Bone marrow (tissue), 2 donors: Measurements from ENCODE around the gene MICALL1.

Source experiments
- DNase-seq, 2 donors: peaks; one replicate each; lab custom pipeline; 2025; lab: John Stamatoyannopoulos, UW

The MICALL1 gene

DNA sequence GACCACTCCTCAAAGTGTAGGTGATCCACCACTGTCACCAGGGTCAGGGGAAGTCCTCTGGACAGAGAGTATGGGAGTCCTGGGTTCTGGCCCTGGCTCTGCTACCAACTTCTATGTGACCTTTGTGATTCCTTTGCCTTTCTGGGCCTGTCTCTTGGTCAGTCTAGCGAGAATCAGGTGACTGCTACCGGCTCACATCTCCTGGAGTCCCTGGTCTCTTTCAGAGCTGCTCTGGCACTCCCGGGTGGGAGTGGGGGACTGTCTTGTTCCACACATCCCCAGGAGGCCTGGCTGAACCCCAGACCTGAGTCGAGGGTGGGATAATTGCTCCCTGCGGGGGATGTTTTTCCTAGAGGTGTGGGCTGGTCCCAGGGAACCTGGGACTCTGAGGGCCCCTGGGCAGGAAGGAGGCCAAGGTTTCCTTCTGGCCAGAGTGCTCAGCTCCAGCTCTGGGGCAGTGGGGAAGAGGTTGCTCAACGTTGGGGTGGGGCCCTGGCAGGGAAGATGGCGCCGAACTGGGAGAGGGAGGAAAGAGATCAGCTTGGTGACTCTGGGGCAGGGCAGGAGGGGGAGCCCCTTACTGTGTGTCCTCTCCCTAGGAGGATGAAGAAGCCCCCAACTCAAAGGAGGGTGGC, 76.2 kb downstream of the MICALL1 start:
- DNase-seq, result no peak

DNA sequence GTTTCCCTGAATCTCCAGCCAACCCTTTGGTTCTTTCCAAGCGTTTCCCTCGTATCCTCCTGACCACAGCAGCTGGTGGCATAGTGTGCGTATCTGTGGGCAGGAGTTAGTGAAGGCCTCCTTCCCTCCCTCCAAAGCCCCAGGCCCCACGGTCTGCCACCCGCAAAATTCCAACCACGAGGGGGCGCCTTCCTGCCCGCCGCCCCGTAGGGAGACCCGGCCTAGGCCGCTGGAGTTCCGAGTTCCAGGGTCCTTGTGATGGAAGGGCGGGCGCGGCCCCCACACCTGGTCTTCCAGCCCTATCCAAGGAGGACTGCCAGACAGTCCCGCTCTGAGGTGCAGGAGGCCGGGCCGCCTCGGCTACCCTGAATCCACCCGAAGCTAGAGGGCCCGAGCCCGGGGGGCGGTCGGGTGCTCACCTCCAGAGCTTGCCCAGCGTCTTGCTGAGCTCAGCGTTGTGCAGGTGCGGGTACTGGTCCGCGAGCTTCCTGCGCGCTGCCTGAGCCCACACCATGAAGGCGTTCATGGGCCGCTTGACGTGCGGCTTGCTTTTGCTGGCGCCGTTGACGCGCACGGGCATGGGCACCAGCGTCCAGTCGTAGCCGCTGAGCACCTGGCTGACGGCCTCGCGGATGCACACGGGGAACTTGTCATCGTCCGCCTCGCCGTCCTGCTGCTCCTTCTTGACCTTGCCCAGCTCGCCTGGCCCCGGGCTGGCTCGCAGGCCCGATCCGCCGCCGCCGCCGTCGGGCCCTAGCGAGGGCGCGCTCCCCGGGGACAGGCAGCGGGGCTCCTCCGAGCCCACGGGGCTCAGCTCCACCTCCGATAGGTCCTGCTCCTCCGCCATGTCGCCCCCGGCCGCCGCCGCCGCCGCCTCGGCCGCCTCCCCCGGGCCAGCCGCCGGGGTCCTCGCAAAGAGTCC, 77.1 kb downstream of the MICALL1 start:
- DNase-seq, result no peak

DNA sequence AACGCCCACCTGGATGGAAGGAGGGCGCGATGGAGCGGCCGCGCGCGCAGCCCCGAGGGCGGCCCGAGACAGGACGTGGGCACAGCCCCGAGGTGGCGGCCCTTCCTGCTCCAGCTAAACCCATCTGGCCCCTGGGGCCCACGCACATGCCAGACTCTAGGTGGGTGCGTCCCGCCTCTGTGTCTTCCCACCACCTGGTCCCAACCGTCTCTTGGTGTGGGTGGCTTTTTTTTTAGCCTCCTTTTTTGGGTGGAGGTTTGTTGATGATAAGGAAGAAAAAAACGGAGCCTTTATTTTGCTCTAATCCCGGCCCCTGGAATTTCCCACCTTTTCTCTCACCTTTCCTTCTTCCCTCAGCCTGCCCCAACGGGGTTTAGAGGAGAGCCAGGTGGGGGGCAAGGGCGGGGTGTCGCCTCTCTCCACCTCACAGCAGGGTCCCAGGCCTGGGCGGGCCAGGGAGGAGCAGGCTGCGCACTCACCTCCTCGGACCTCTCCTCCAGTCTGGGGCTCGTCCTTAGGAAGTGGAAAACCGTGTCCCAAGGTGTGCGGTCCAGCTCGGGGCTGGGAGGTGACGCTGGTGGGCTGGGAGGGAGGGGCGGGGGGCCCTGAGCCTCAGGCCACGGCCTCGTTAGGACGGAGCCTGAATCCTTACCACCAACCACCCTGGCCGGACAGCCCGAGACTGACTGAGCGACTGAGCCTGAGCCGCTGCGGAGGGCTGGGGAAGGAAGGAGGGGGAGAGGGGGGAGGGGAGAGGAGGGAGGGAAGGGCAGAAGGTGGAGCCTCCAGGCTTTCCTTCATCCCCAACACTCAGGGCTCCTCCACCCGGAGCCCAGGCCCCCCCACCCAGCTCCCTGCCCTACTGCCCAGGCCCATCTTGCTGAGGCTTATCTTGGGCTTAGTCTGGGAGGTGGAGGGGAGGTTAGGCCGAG, 78.0 kb downstream of the MICALL1 start, which contains the start of gene SOX10:
SOX10 (minus strand) TSS at position 696 of the 932 bp plus-strand sequence. CDS start 771 bp downstream, outside the sequence.
- no peak for DNase-seq

DNA sequence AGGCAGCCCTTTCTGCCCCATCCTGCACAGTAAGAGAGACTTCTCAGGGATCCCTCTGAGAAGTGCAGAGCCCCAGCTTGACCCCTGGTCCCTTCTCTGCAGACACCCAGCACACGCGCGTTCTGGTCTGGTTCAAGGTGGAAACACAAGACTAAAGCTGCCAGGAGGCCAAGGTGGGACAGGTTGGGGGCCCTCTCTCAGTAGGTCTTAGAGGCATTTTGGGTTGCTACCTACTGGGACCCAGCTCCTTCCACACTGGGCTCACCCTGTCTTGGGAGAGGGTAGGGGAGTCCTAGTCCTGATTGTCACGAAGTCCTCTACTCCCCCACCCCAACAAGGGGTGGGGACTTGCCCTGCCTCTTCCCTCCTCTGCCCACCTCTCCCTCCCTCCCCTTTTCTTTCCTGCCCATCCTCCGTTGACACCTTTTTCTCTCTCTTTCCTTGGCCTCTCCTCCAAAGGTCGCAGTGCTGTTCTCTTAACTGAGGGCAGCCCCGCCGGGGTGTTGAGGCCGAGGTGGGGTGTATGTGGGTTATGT, 79.0 kb downstream of the MICALL1 start:
- DNase-seq, result no peak

- DNase-seq, result no peak
Observed at GRCh38 chr22:37985751-37986281, 79.7 kb downstream of the MICALL1 start.

DNA sequence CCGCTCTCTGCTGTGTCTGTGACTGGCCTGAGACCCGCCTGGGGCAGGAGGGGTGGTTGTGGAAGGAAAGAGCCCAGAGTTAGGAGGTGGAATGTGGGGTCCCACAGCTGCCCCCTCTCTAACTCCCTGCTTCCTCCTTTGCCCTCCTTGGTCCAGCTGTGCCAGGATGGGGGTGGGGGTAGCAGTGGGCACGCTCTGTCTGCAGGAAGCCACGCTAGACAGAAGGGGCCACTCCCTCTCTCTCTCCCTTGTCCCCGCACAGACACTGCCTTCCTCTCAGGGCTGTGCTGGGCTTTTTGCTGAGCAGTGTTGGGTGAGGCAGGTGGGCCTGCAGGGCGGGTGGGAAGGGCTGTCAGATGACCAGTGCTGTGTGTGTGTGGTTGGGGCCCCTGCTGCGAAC, 80.3 kb downstream of the MICALL1 start:
- DNase-seq, result peak in 1 of 2 donors; percentile 45

DNA sequence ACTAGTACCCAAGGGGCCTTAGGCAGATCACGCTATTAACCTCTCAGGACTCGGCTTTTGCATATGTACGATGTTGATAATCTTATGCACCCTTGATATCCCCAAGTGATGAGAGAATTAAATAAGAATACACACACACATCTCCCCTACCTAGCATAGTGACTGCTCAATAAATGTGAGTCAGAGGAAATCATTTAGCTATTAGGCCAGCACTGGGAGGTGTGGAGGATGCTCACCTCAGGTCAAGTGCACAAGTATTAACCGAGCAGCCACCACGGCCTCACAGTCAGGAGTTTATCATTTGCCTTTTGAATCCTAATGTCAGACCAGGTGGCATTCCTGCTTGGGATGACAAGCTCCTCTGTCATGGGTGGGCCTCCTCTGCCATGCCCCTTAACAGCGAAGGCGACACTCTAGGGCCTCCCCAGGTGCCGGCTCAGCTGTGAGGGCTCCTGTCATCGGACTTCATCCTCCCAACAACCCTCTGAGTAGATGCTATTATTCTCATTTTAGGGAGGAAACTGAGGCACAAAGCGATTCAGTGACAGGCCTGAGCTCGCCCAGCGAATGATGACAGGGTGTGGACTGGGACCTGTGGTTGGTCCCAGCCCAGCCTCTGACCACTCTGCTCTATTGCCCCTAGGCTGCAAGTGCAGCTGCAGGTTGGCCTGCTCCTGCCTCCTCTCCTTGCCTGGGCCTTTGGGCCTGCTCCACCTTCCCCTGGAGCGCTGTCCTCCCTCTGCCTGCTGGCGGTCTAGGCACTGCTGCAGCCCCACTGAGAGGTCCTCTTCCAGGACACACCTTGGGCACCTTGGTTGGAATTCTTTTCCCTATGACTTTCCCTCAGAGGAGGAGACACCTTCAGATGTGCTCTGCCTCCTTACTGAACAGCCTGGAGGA, 83.3 kb downstream of the MICALL1 start:
- DNase-seq, result no peak

GRCh38 chr22:37990301-37990700, 84.2 kb downstream of the MICALL1 start:
- no peak for DNase-seq

DNA sequence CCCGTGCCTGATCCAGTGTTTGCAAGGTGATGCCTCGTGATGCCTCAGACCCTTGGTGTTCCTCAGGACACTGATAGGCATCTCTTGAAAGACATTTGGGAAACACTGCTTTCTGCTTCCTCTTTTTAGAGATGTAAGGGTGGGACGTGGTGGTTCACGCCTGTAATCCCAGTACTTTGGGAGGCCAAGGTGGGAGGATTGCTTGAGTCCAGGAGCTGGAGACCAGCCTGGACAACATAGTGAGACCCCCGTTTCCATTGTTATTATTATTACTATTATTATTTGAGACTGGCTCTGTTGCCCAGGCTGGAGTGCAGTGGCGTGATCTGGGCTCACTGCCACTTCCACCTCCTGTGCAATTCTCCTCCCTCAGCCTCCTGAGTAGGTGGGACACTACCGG, 84.8 kb downstream of the MICALL1 start:
- no peak for DNase-seq

DNA sequence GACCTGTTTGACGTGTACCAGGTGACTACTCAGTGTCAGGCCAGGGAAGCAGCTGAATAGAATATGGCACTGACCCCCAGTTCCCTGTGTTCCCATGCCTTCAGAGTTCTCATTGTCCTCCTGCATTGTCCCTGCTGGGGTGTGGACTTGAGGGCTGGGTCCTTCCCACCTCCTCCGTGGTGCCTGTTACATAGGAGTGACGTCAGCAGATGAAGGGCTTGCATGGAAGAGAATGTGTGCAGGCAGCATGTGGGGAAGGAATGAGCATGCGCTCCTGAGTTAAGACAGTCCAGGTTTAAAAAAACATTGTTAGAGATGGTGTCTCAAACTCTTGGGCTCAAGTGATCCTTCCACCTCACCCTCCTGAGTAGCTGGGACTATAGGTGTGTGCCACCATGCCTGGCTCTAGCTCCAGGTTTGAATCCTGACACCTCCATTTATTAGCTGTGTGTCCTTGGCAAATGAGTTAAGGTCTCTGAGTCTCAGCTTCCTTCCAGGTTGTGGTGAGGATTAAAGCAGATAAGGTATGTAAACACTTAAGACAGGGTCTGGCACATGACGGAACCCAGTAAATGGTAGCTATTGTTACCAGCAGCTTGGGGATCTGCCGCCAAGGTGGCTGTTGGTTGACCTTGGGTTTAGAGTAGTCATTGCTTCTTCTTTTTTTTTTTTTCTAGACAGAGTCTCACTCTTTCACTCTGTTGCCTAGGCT, 85.8 kb downstream of the MICALL1 start:
- DNase-seq, result no peak
